GM12878 (cell line): ENCODE results near the gene STAG1. TPM values are rescaled to one million over a fixed set of nuclear protein-coding genes. Genes with fewer than 3 reads are reported as not detected.

Source experiments
- ATAC-seq: fragments of 200-7000 bp; cut with Tn5 transposase; 3 replicates; pipeline ENCODE4 v1.9.1; 2020; ENCODE audit warnings: mild to moderate bottlenecking, moderate library complexity
- BruUV-seq: library from RNA; stranded (reverse); fragments of 400-500 nt; replicated peaks from 2 replicates; lab custom pipeline; 2021; lab: Mats Ljungman, UMichigan
- CTCF ChIA-PET: fragments of 300-600 bp; sonication (Branson Sonifier 250); formaldehyde crosslinking; extraction: SDS; loops from one replicate; lab custom pipeline; 2021; ENCODE audit warnings: inconsistent platforms; lab: Yijun Ruan, JAX
- POLR2A ChIA-PET: fragments of 350-600 bp; formaldehyde crosslinking; extraction: SDS; loops from one replicate; lab custom pipeline; 2021; ENCODE audit warnings: inconsistent platforms; lab: Charles Lee
- RAD21 ChIA-PET: fragments of 300-600 bp; sonication (Branson Sonifier 250); formaldehyde crosslinking; loops from one replicate; lab custom pipeline; 2023; ENCODE audit warnings: antibody characterized with exemption; ENCODE audit not compliant: unreplicated experiment; lab: Charles Lee
- SMC1A ChIA-PET: fragments of 300-600 bp; sonication (Branson Sonifier 250); formaldehyde crosslinking; loops from one replicate; lab custom pipeline; 2023; ENCODE audit not compliant: unreplicated experiment, uncharacterized antibody; lab: Charles Lee
- DNase-seq: peaks from one replicate; pipeline ENCODE4 v3.0.0-alpha.2; 2011; ENCODE audit warnings: low read depth, low spot score
- FAIRE-seq: peaks from 3 replicates; lab custom pipeline; 2011; peaks lifted over from hg19 to GRCh38; lab: Jason Lieb, UNC
- H2AFZ ChIP-seq: 2 replicates; pipeline ENCODE4 v1.6.0; 2011; ENCODE audit warnings: low read depth, low read length, control low read depth; ENCODE audit not compliant: control insufficient read depth
- H3K27ac ChIP-seq: 2 replicates; pipeline ENCODE4 v1.5.1; 2011; ENCODE audit warnings: control low read depth; ENCODE audit not compliant: control insufficient read depth, insufficient read depth
- H3K27me3 ChIP-seq, 2 experiments: replicated peaks in 1 of 2; 2 replicates each; pipeline versions ENCODE4 v1.6.0 to v1.6.1; 2011; ENCODE audit warnings: low read length in 1 of 2; ENCODE audit not compliant: control insufficient read depth in 2 of 2, insufficient read depth in 2 of 2
- H3K36me3 ChIP-seq, 2 experiments: 2 replicates each; pipeline ENCODE4 v1.5.1; 2011; ENCODE audit warnings: low read length in 1 of 2; ENCODE audit not compliant: control insufficient read depth in 2 of 2, insufficient read depth in 2 of 2
- H3K4me1 ChIP-seq: 2 replicates; pipeline ENCODE4 v1.6.1; 2011; ENCODE audit warnings: mild to moderate bottlenecking, low read length, moderate library complexity, mixed read lengths; ENCODE audit not compliant: control insufficient read depth, insufficient read depth
- H3K4me2 ChIP-seq: 2 replicates; pipeline ENCODE4 v1.6.0; 2011; ENCODE audit warnings: control low read depth; ENCODE audit not compliant: control insufficient read depth, insufficient read depth
- H3K4me3 ChIP-seq: fragments of 200-600 bp; sonication (generic); 2 replicates; pipeline ENCODE4 v1.5.1; 2016
- H3K79me2 ChIP-seq: 2 replicates; pipeline ENCODE4 v1.6.0; 2011; ENCODE audit warnings: low read length; ENCODE audit not compliant: control insufficient read depth, insufficient read depth
- H3K9ac ChIP-seq: 2 replicates; pipeline ENCODE4 v1.8.0; 2011; ENCODE audit warnings: low read length, control low read depth, mixed read lengths; ENCODE audit not compliant: control insufficient read depth, insufficient read depth
- H3K9me3 ChIP-seq: replicated peaks from 3 replicates; pipeline ENCODE4 v1.5.1; 2011; ENCODE audit warnings: mild to moderate bottlenecking, low read length; ENCODE audit not compliant: control insufficient read depth, insufficient read depth
- H4K20me1 ChIP-seq: 2 replicates; pipeline ENCODE4 v1.6.0; 2011; ENCODE audit not compliant: control insufficient read depth, insufficient read depth
- CREB1 ChIP-seq: IDR thresholded peaks from 2 replicates; pipeline ENCODE4 v1.6.1; 2012; ENCODE audit warnings: low read depth, mild to moderate bottlenecking, inconsistent platforms
- ETV6 ChIP-seq, 2 experiments: fragments of 450-650 bp in 1 of 2; IDR thresholded peaks in 1 of 2; conservative IDR thresholded peaks in 1 of 2; 2 replicates each; pipeline ENCODE4 v1.6.1; 2014; ENCODE audit warnings: antibody characterized with exemption in 1 of 2, borderline replicate concordance in 1 of 2, low read depth in 1 of 2, mild to moderate bottlenecking in 1 of 2, moderate library complexity in 1 of 2
- JUND ChIP-seq: IDR thresholded peaks from 2 replicates; pipeline ENCODE4 v1.6.1; 2012; ENCODE audit warnings: low read depth, mild to moderate bottlenecking, low read length, improper control_type of control experiment, moderate library complexity
- RAD51 ChIP-seq: fragments of 450-650 bp; IDR thresholded peaks from 2 replicates; pipeline ENCODE4 v1.6.1; 2016; ENCODE audit warnings: moderate library complexity, mild to moderate bottlenecking, inconsistent platforms
- SMARCA5 ChIP-seq: fragments of 450-650 bp; IDR thresholded peaks from 2 replicates; pipeline ENCODE4 v1.6.1; 2017; ENCODE audit warnings: mild to moderate bottlenecking
- WGBS: methylation state at CpG from one replicate; pipeline ENCODE4 v1.1.6; 2016; ENCODE audit warnings: low lambda C conversion rate; ENCODE audit not compliant: insufficient replicate concordance, insufficient coverage; ENCODE audit errors: missing lambda C conversion rate; 5-methylcytosine and 5-hydroxymethylcytosine counted together
- in situ Hi-C: fragments of 300-500 bp; cut with MboI; formaldehyde crosslinking; loops from 9 replicates; pipeline ENCODE4 v1.14.3; 2018; ENCODE audit warnings: mixed read lengths
- intact Hi-C: fragments of 100-400 bp; cut with micrococcal nuclease; formaldehyde crosslinking; loops from one replicate; pipeline ENCODE4 v1.14.2; 2022; ENCODE audit not compliant: unreplicated experiment
- polyA plus RNA-seq, 11 experiments: library from polyadenylated mRNA; depleted of rRNA in 4 of 11; unstranded in 6 of 11; stranded (reverse) in 5 of 11; fragments of >200 nt; fragmentation: Nextera tagmentation in 4 of 11; fragmentation: Illumina TruSeq in 1 of 11; extraction: Ambion mirVana in 4 of 11; extraction: Trizol in 1 of 11; gene quantifications; 1 replicate in 1 of 11; 2 replicates in 10 of 11; pipeline versions ENCODE4 v1.2.1 to v1.2.3, GENCODE V29; 2011 to 2016; ENCODE audit warnings: inconsistent platforms in 2 of 11, missing spikeins in 2 of 11, low read depth in 1 of 11
- total RNA-seq, 4 experiments: library from RNA; depleted of rRNA in 3 of 4; stranded (reverse); fragments of >200 nt in 3 of 4; fragmentation: Illumina TruSeq in 1 of 4; extraction: Trizol in 1 of 4; gene quantifications; 2 replicates each; pipeline versions ENCODE4 v1.2.1 to v1.2.3, GENCODE V29; 2013 to 2021

STAG1 gene
- total and polyA plus RNA-seq, 10 of the 15 experiments (the other 5 are each of a cell fraction or from before 2014, with no cell fraction given), result 4.4 to 30.1 (median 20.2) TPM

DNA sequence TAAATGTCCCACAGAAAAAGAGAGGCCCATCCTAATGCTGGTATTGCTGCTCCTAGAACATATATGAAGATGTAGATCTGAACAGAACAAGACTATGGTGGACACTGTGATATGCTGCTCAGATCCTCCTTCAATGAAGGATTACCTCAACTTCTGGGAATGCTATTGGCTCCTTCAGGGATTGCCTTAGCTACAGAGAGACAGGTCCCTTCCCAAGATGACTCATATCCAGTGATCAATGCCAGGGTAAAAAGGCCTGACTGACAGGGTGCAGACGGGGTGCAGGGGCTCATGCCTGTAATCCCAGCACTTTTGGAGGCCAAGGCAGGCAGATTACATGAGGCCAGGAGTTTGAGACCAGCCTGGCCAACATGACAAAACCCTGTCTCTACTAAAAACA lies 20.5 kb upstream of the STAG1 start:
- ChIA-PET CTCF (no interaction called here), SMC1A (no interaction called here), RAD21 (no interaction called here), POLR2A (no interaction called here)
- intact Hi-C loops, result no loop called here
- DNase-seq, result no peak
- Histone ChIP-seq H3K4me1 (no peaks in the 10 kb centered on the region), H3K27me3 (no peaks in the 10 kb centered on the region), H3K27ac (no peak overlapping the region), H2AFZ (no peak overlapping the region), H3K9me3 (no peaks in the 10 kb centered on the region), H3K9ac (no peak overlapping the region), H3K4me2 (no peak overlapping the region), H3K36me3 (no peaks in the 10 kb centered on the region), H4K20me1 (no peaks in the 10 kb centered on the region), H3K4me3 (no peak overlapping the region), H3K79me2 (no peaks in the 10 kb centered on the region)
- BruUV-seq, result no TSS peak
- in situ Hi-C loops, result no loop called here
- 76% methylated on average over 1 of the region's 1 CpG for WGBS
- no peak for ATAC-seq
- TF ChIP-seq SMARCA5 (no peak), CREB1 (no peak), RAD51 (no peak), ETV6 (conservative IDR thresholded peaks at IDR 0.05 in 1 of 2, IDR thresholded peaks at IDR 0.05 in 1 of 2; ENCODE audit: borderline replicate concordance in 1 of 2, low read depth in 1 of 2) (no peak), JUND (no peak)
- no peak for FAIRE-seq
